SK-N-SH (cell line): ENCODE data around the gene ADGRG2. TPM values are rescaled to one million over a fixed set of nuclear protein-coding genes. Genes with fewer than 3 reads are reported as not detected.

Experiments used
- CTCF ChIA-PET: fragments of 300-600, 350-600 bp; formaldehyde crosslinking; extraction: SDS; loops from one replicate; lab custom pipeline; 2021; lab: Yijun Ruan, JAX
- POLR2A ChIA-PET: fragments of 350-600 bp; sonication (Branson Sonifier 250); formaldehyde crosslinking; extraction: SDS; loops from one replicate; lab custom pipeline; 2020; ENCODE audit warnings: antibody characterized with exemption, inconsistent platforms; lab: Yijun Ruan, JAX
- DNase-seq: peaks from one replicate; pipeline ENCODE4 v3.0.0; 2012
- H2AFZ ChIP-seq: fragments of 200-600 bp; sonication (generic); 2 replicates; pipeline ENCODE4 v1.8.1; 2016; ENCODE audit warnings: antibody characterized with exemption, mild to moderate bottlenecking, low read depth
- H3F3A ChIP-seq: fragments of 200-600 bp; sonication (generic); replicated peaks from 2 replicates; pipeline ENCODE3; 2016; ENCODE audit warnings: antibody characterized with exemption, mild to moderate bottlenecking; ENCODE audit not compliant: insufficient read depth
- H3K27ac ChIP-seq, 2 experiments: fragments of 200-500 bp in 1 of 2; fragments of 200-600 bp in 1 of 2; sonication (Bioruptor generic) in 1 of 2; sonication (generic), shearing (Covaris generic) in 1 of 2; 2 replicates each; pipeline versions ENCODE4 v1.5.1 to v1.6.1; 2014 to 2016; ENCODE audit warnings: low read depth in 2 of 2, inconsistent platforms in 1 of 2, low read length in 1 of 2, mild to moderate bottlenecking in 1 of 2, mixed read lengths in 1 of 2
- H3K27me3 ChIP-seq: fragments of 200-600 bp; sonication (generic), shearing (Covaris generic); 2 replicates; pipeline ENCODE4 v1.6.1; 2016; ENCODE audit warnings: mixed run types; ENCODE audit not compliant: insufficient read depth
- H3K36me3 ChIP-seq, 2 experiments: fragments of 200-500 bp in 1 of 2; fragments of 200-600 bp in 1 of 2; sonication (Bioruptor generic) in 1 of 2; sonication (generic) in 1 of 2; replicated peaks in 1 of 2; 2 replicates each; pipeline versions ENCODE3 to v1.5.1; 2014 to 2016; ENCODE audit warnings: low read length in 1 of 2, mild to moderate bottlenecking in 1 of 2; ENCODE audit not compliant: insufficient read depth in 2 of 2, control insufficient read depth in 1 of 2
- H3K4me1 ChIP-seq, 2 experiments: fragments of 200-500 bp in 1 of 2; fragments of 200-600 bp in 1 of 2; sonication (Bioruptor generic) in 1 of 2; sonication (generic), shearing (Covaris generic) in 1 of 2; 2 replicates each; pipeline versions ENCODE4 v1.5.1 to v1.6.1; 2014 to 2016; ENCODE audit warnings: low read depth in 1 of 2, low read length in 1 of 2, mixed run types in 1 of 2; ENCODE audit not compliant: insufficient read depth in 2 of 2, control insufficient read depth in 1 of 2
- H3K4me2 ChIP-seq: fragments of 200-600 bp; sonication (generic), shearing (Covaris generic); 2 replicates; pipeline ENCODE4 v1.6.1; 2017; ENCODE audit warnings: mixed run types
- H3K4me3 ChIP-seq, 2 experiments: fragments of 200-500 bp in 1 of 2; fragments of 200-600 bp in 1 of 2; sonication (Bioruptor generic) in 1 of 2; sonication (generic), shearing (Covaris generic) in 1 of 2; 2 replicates each; pipeline versions ENCODE4 v1.5.1 to v1.8.1; 2014 to 2016; ENCODE audit warnings: low read depth in 2 of 2, inconsistent platforms in 1 of 2, low read length in 1 of 2, mild to moderate bottlenecking in 1 of 2, mixed read lengths in 1 of 2, moderate library complexity in 1 of 2
- H3K79me2 ChIP-seq: fragments of 200-600 bp; sonication (generic); 2 replicates; pipeline ENCODE4 v1.8.1; 2017; ENCODE audit warnings: mild to moderate bottlenecking; ENCODE audit not compliant: insufficient read depth
- H3K9ac ChIP-seq: fragments of 200-600 bp; sonication (generic); 2 replicates; pipeline ENCODE4 v1.6.1; 2017; ENCODE audit warnings: mixed run types
- H3K9me2 ChIP-seq: fragments of 200-600 bp; sonication (generic); 2 replicates; pipeline ENCODE4 v1.6.1; 2017; ENCODE audit warnings: mixed run types
- H3K9me3 ChIP-seq: fragments of 200-600 bp; sonication (generic); 2 replicates; pipeline ENCODE4 v1.6.1; 2017; ENCODE audit warnings: mixed run types, mild to moderate bottlenecking, moderate library complexity
- H4K20me1 ChIP-seq: fragments of 200-600 bp; sonication (generic); 2 replicates; pipeline ENCODE4 v1.6.1; 2017; ENCODE audit warnings: mild to moderate bottlenecking, mixed run types; ENCODE audit not compliant: insufficient read depth
- CHD2 ChIP-seq: fragments of 150-350 bp; IDR thresholded peaks from 2 replicates; pipeline ENCODE4 v1.6.1; 2018; ENCODE audit warnings: low read length; ENCODE audit not compliant: partially characterized antibody
- FOXJ3 ChIP-seq: sonication (generic); formaldehyde crosslinking; IDR thresholded peaks from 2 replicates; pipeline ENCODE4 v1.5.1; 2020; ENCODE audit warnings: mild to moderate bottlenecking, missing genetic modification reagents
- GABPA ChIP-seq: IDR thresholded peaks from 2 replicates; pipeline ENCODE4 v1.4.0; 2012; ENCODE audit warnings: low read depth, mild to moderate bottlenecking
- JUND ChIP-seq: IDR thresholded peaks from 2 replicates; pipeline ENCODE4 v1.4.0; 2012
- MEF2A ChIP-seq: IDR thresholded peaks from 2 replicates; pipeline ENCODE4 v1.4.0; 2012; ENCODE audit warnings: low read depth, borderline replicate concordance
- MXI1 ChIP-seq: IDR thresholded peaks from 2 replicates; pipeline ENCODE4 v1.6.1; 2012; ENCODE audit warnings: mild to moderate bottlenecking, low read depth, low read length, improper control_type of control experiment
- NFIC ChIP-seq: IDR thresholded peaks from 2 replicates; pipeline ENCODE4 v1.4.0; 2012; ENCODE audit warnings: borderline replicate concordance
- POLR2AphosphoS5 ChIP-seq: IDR thresholded peaks from 2 replicates; pipeline ENCODE4 v1.6.1; 2012; ENCODE audit warnings: low read depth, low read length
- RCOR1 ChIP-seq: fragments of 150-350 bp; IDR thresholded peaks from 2 replicates; pipeline ENCODE4 v1.6.1; 2017; ENCODE audit warnings: antibody characterized with exemption, low read length
- RFX5 ChIP-seq: IDR thresholded peaks from 2 replicates; pipeline ENCODE4 v1.6.1; 2012; ENCODE audit warnings: mild to moderate bottlenecking, improper control_type of control experiment, low read length
- RXRA ChIP-seq: IDR thresholded peaks from 2 replicates; pipeline ENCODE4 v1.4.0; 2012; ENCODE audit warnings: low read depth, mild to moderate bottlenecking, borderline replicate concordance
- SIN3A ChIP-seq: IDR thresholded peaks from 2 replicates; pipeline ENCODE4 v1.6.1; 2012; ENCODE audit warnings: low read depth, mild to moderate bottlenecking, low read length, moderate library complexity, borderline replicate concordance
- SMC3 ChIP-seq: IDR thresholded peaks from 2 replicates; pipeline ENCODE4 v1.6.1; 2012; ENCODE audit warnings: low read depth, low read length, improper control_type of control experiment
- TEAD4 ChIP-seq: IDR thresholded peaks from 2 replicates; pipeline ENCODE4 v1.4.0; 2012; ENCODE audit warnings: mild to moderate bottlenecking, borderline replicate concordance; ENCODE audit not compliant: insufficient read depth
- WGBS: methylation state at CpG from one replicate; pipeline ENCODE4 v1.1.6; 2017; ENCODE audit warnings: low lambda C conversion rate; 5-methylcytosine and 5-hydroxymethylcytosine counted together
- polyA plus RNA-seq, 3 experiments: library from polyadenylated mRNA; depleted of rRNA; stranded (reverse); fragments of >200 nt; gene quantifications; 2 replicates each; pipeline ENCODE4 v1.2.3, GENCODE V29; 2012
- TF ChIP-seq, protein P1 (sequence below): fragments of 150-350 bp; IDR thresholded peaks from 2 replicates; pipeline ENCODE4 v1.6.1; 2016; ENCODE audit warnings: mild to moderate bottlenecking, low read depth, low read length
- TF ChIP-seq, protein P2 (sequence below): IDR thresholded peaks from 2 replicates; pipeline ENCODE4 v1.6.1; 2012; ENCODE audit warnings: mild to moderate bottlenecking, low read depth, low read length, moderate library complexity

Gene ADGRG2
- polyA plus RNA-seq, 1 of the 3 experiments (the other 2 are of a cell fraction): 0.08 TPM

DNA sequence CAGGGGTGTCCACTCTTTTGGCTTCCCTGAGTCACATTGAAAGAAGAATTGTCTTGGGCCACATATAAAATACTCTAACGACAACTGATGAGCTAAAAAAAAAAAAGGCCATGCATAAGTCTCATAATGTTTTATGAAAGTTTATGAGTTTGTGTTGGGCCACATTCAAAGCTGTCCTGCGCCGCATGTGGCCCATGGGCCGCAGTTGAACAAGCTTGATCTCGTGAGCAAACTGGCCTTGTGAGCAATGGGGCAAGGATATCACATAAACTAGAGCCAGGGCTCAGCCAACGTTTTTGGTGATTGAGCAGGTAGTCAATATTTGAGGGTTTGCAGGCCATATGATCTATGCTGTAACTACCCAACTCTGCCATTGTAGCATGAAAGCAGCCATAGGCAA is 93.7 kb downstream of the ADGRG2 start:
- Histone ChIP-seq H3K9ac (no peak overlapping the region), H3K4me1 (no peaks in the 10 kb centered on the region), H3K27me3 (no peaks in the 10 kb centered on the region), H3K79me2 (no peaks in the 10 kb centered on the region), H3K4me2 (no peak overlapping the region), H3K9me3 (no peaks in the 10 kb centered on the region), H3K27ac (no peak overlapping the region), H3K36me3 (no peaks in the 10 kb centered on the region), H4K20me1 (no peaks in the 10 kb centered on the region), H3K9me2 (no peaks in the 10 kb centered on the region), H3F3A (no peaks in the 10 kb centered on the region), H2AFZ (no peak overlapping the region), H3K4me3 (no peak overlapping the region)
- ChIA-PET CTCF (interaction anchor here (0.6 to 3.7 kb wide), 5 partner anchors 11 to 1802 kb away, joined by 3 to 16 read pairs (median 4); no protein-coding TSS in a partner anchor), POLR2A (no interaction called here)
- WGBS: 56% methylated on average over 6 of the region's 6 CpGs
- no peak for DNase-seq
- TF ChIP-seq, protein P1, sequence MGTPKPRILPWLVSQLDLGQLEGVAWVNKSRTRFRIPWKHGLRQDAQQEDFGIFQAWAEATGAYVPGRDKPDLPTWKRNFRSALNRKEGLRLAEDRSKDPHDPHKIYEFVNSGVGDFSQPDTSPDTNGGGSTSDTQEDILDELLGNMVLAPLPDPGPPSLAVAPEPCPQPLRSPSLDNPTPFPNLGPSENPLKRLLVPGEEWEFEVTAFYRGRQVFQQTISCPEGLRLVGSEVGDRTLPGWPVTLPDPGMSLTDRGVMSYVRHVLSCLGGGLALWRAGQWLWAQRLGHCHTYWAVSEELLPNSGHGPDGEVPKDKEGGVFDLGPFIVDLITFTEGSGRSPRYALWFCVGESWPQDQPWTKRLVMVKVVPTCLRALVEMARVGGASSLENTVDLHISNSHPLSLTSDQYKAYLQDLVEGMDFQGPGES: no peak
- no peak for TF ChIP-seq FOXJ3 (CRISPR knock-in tag)
- no peak for TF ChIP-seq RXRA

DNA sequence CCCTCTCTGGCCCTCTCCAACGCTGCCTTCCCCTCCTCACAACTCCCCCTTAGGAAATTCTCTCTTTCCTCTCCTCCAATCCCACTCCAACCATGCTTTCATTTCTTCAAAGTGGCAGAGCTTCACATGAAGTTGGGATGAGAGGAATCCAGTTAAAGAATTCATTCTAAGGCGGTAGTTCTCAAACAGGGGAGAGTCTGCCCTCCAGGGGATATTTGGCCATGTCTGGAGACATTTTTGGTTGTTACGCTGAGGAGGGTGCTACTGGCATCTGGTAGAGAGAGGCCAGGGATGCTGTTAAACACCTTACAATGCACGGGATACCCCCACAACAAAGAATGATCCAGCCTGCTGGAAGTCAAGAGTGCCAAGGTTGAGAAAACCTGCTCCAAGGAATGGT is 97.9 kb downstream of the ADGRG2 start:
- Histone ChIP-seq H3K27ac (no peak overlapping the region), H2AFZ (no peak overlapping the region), H3K4me2 (no peak overlapping the region), H3K79me2 (no peaks in the 10 kb centered on the region), H3K27me3 (no peaks in the 10 kb centered on the region), H3K9me3 (no peaks in the 10 kb centered on the region), H3F3A (no peaks in the 10 kb centered on the region), H3K4me1 (no peaks in the 10 kb centered on the region), H3K9me2 (no peaks in the 10 kb centered on the region), H3K4me3 (no peak overlapping the region), H3K36me3 (no peaks in the 10 kb centered on the region), H4K20me1 (no peaks in the 10 kb centered on the region), H3K9ac (no peak overlapping the region)
- no peak for TF ChIP-seq MXI1
- TF ChIP-seq MEF2A: no peak
- no peak for TF ChIP-seq RFX5
- no peak for TF ChIP-seq RXRA
- no peak for TF ChIP-seq FOXJ3 (CRISPR knock-in tag)
- no peak for TF ChIP-seq RCOR1
- TF ChIP-seq, protein P2, sequence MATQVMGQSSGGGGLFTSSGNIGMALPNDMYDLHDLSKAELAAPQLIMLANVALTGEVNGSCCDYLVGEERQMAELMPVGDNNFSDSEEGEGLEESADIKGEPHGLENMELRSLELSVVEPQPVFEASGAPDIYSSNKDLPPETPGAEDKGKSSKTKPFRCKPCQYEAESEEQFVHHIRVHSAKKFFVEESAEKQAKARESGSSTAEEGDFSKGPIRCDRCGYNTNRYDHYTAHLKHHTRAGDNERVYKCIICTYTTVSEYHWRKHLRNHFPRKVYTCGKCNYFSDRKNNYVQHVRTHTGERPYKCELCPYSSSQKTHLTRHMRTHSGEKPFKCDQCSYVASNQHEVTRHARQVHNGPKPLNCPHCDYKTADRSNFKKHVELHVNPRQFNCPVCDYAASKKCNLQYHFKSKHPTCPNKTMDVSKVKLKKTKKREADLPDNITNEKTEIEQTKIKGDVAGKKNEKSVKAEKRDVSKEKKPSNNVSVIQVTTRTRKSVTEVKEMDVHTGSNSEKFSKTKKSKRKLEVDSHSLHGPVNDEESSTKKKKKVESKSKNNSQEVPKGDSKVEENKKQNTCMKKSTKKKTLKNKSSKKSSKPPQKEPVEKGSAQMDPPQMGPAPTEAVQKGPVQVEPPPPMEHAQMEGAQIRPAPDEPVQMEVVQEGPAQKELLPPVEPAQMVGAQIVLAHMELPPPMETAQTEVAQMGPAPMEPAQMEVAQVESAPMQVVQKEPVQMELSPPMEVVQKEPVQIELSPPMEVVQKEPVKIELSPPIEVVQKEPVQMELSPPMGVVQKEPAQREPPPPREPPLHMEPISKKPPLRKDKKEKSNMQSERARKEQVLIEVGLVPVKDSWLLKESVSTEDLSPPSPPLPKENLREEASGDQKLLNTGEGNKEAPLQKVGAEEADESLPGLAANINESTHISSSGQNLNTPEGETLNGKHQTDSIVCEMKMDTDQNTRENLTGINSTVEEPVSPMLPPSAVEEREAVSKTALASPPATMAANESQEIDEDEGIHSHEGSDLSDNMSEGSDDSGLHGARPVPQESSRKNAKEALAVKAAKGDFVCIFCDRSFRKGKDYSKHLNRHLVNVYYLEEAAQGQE: no peak
- no peak for TF ChIP-seq TEAD4
- TF ChIP-seq CHD2: no peak
- no peak for TF ChIP-seq POLR2AphosphoS5
- TF ChIP-seq, protein P1: no peak
- no peak for TF ChIP-seq NFIC
- TF ChIP-seq GABPA: no peak
- no peak for TF ChIP-seq SIN3A
- TF ChIP-seq JUND: no peak
- TF ChIP-seq SMC3: no peak
- WGBS: 50% methylated on average over 4 of the region's 4 CpGs
- ChIA-PET CTCF (interaction anchor here (3.0 kb wide), 1 partner anchor 309 kb away, joined by 10 read pairs; no protein-coding TSS in a partner anchor), POLR2A (no interaction called here)
- DNase-seq: no peak
